GM19193 (cell line): ENCODE measurements around the gene PSMC3IP.
"Not testable (repeated sequence)": the region's sequence is repeated elsewhere in the genome, so short reads cannot be mapped to it uniquely, and the experiment has no call there.

Experiments used
- POLR2A ChIP-seq: IDR thresholded peaks from 4 replicates; pipeline ENCODE4 v1.6.1; 2011; ENCODE audit not compliant: insufficient read depth, insufficient read length; ENCODE audit errors: extremely low read depth

PSMC3IP gene

GRCh38 chr17:42553161-42553818 lies 24.2 kb downstream of the PSMC3IP start:
- TF ChIP-seq POLR2A: no peak

DNA sequence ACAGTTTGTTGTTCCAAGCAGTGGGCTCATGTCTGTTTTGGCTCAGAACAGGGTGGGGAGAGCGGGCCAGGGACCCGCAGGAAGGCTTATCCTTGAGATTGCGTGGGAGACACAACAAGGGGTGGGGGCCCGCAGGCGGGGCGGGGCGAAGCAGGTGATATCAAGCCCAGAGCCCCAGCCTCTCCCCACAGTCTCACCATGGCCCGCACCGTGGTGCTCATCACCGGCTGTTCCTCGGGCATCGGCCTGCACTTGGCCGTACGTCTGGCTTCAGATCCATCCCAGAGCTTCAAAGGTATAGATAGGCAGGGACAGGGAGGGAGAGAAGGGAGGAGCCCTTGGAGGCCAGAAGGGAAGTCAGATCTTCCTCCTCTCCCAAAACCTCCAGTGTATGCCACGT lies 24.8 kb downstream of the PSMC3IP start, which contains the start of gene HSD17B1:
Gene HSD17B1 (plus strand): TSS at position 188 of the 400 bp plus-strand sequence. CDS start 11 bp downstream, at position 199.
- TF ChIP-seq POLR2A: not testable (repeated sequence)

DNA sequence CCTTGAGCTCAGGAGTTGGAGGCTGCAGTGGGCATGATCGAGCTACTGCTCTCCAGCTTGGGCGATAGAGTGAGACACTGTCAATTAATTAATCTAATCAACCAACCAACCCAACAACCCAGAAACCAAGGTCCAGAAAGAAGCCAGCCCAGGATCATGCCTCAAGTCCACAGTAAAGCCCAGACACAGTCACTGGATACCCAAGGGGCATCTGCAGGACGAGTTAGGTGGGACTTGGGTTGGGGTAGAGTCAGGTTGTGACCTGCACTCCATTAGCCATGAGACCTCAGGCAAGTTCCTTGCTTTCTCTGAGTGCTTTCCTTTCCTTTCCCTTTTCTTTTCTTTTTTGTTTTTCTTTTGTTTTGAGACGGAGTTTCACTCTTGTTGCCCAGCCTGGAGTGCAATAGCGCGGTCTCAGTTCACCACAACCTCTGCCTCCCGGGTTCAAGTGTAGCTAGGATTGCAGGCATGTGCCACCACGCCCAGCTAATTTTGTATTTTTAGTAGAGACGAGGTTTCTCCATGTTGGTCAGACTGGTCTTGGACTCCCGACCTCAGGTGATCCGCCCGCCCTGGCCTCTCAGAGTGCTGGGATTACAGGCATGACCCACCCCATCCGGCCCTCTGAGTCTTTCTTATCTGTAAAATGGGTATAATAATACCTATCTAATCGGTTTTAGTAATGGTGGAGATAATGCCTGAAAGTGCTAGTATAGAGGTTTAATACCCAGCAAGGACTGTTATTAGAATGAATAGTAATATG lies 28.4 kb downstream of the PSMC3IP start:
- TF ChIP-seq POLR2A: no peak

- TF ChIP-seq POLR2A: peak; percentile 41
Observed at GRCh38 chr17:42548070-42548837, 29.3 kb downstream of the PSMC3IP start.

DNA sequence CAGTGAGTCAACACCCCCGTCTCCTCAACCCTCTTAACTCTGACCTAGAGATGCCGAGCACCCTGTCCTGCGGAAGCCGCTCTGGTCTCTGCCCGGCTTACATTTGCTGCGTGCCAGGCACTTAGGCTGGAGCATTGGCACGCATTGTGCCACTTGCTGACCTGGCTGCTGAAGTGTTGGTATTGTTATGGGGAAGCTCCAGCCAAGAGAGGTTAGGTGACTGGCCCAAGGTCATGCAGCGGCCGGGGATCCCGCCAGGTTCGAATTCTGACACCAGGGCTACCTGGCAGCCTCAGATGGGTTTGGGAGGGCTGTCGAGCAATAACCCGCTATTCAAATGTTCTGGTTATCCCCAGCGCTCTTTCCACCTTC lies 29.8 kb downstream of the PSMC3IP start:
- TF ChIP-seq POLR2A: no peak

- no peak for TF ChIP-seq POLR2A
Observed at GRCh38 chr17:42547001-42547461, 30.5 kb downstream of the PSMC3IP start.

- TF ChIP-seq POLR2A: no peak
Observed at GRCh38 chr17:42544874-42545283, 32.6 kb downstream of the PSMC3IP start.

DNA sequence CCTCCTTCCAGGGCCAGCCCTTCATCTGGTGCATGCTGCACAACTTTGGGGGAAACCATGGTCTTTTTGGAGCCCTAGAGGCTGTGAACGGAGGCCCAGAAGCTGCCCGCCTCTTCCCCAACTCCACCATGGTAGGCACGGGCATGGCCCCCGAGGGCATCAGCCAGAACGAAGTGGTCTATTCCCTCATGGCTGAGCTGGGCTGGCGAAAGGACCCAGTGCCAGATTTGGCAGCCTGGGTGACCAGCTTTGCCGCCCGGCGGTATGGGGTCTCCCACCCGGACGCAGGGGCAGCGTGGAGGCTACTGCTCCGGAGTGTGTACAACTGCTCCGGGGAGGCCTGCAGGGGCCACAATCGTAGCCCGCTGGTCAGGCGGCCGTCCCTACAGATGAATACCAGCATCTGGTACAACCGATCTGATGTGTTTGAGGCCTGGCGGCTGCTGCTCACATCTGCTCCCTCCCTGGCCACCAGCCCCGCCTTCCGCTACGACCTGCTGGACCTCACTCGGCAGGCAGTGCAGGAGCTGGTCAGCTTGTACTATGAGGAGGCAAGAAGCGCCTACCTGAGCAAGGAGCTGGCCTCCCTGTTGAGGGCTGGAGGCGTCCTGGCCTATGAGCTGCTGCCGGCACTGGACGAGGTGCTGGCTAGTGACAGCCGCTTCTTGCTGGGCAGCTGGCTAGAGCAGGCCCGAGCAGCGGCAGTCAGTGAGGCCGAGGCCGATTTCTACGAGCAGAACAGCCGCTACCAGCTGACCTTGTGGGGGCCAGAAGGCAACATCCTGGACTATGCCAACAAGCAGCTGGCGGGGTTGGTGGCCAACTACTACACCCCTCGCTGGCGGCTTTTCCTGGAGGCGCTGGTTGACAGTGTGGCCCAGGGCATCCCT lies 34.1 kb downstream of the PSMC3IP start:
- no peak for TF ChIP-seq POLR2A

- TF ChIP-seq POLR2A: no peak
Observed at GRCh38 chr17:42541041-42541833, 36.3 kb downstream of the PSMC3IP start.

DNA sequence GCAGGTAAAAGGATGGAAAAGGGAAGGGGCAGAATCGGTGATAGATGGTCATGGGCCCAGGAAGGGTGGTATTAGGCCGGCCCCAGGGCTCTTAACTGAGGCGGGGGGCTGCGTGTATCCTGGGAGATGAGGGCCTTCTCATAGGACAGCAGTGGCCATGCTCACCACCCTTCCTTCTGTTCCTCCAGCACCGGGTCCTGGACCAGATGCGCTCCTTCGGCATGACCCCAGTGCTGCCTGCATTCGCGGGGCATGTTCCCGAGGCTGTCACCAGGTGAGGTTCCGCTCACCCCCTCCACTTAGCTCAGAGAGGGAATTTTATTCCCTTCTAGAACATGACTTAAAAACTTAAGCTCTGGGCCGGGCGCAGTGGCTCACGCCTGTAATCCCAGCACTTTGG lies 39.0 kb downstream of the PSMC3IP start:
- no peak for TF ChIP-seq POLR2A

GRCh38 chr17:42537826-42538451 lies 39.6 kb downstream of the PSMC3IP start:
- no peak for TF ChIP-seq POLR2A

GRCh38 chr17:42537156-42537805 lies 40.2 kb downstream of the PSMC3IP start:
- no peak for TF ChIP-seq POLR2A
